Measurements from ENCODE around the gene FBN2. TPM values are rescaled to one million over a fixed set of nuclear protein-coding genes. Genes with fewer than 3 reads are reported as not detected.

The FBN2 gene
- total and polyA plus RNA-seq, 11 donors, result 7.4 to 28.0 (median 9.7) TPM

DNA sequence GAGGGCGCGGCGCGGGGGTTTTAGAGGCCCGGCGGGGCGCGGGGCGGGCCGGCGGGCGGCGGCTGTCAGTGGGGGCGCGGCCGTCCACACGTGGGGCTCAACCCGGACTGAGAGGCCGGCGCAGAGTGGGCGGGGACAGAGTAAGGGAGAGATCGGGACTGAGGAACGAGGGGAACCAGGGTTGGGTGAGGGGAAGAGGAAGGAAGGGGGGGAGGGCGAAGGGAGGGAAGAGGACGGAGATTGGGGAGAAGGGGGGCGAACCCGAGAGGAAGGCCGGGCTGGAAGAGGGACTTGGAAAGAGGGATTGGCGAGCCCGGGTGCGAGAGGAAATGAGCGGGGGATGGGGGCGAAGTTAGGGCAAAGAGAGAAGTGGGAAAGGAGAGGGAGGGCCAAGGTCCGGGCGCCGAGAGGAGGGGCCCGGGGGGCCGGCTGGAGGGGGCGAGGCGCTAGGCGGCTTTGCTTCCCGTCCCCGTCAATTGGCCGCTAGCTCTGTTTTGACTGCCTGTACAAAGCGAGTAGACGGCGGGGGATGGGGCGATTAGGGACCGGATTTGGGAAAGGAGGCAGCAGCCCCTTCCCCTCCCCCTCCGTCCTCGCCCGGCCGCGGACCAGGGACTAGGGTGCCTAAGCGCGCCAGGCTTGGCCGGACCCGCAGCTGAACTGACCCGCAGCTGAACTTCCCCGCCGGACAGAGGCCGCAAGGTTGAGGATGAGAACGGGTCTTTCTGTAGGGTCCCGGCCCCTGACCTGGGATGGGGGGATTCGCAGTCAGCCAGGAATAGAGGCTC is 399 bp upstream of the FBN2 start:
- intact Hi-C loops (cut with DNase I), result loop anchor here in 2 of 10 donors (5.0 to 10.0 kb wide), 2 partner anchors 304 to 306 kb away; no protein-coding TSS in a partner anchor
- peaks cover 0 to 27% (median 5%) of the 10 kb centered on the region in 12 donors for H3K4me1 ChIP-seq
- peaks cover 0 to 6% (median 0%) of the 10 kb centered on the region in 12 donors for H3K9me3 ChIP-seq
- ATAC-seq (peak; percentile 77 to 90 (median 88)), DNase-seq (peak; percentile 75 to 87 (median 83))
- TF ChIP-seq, protein P1, sequence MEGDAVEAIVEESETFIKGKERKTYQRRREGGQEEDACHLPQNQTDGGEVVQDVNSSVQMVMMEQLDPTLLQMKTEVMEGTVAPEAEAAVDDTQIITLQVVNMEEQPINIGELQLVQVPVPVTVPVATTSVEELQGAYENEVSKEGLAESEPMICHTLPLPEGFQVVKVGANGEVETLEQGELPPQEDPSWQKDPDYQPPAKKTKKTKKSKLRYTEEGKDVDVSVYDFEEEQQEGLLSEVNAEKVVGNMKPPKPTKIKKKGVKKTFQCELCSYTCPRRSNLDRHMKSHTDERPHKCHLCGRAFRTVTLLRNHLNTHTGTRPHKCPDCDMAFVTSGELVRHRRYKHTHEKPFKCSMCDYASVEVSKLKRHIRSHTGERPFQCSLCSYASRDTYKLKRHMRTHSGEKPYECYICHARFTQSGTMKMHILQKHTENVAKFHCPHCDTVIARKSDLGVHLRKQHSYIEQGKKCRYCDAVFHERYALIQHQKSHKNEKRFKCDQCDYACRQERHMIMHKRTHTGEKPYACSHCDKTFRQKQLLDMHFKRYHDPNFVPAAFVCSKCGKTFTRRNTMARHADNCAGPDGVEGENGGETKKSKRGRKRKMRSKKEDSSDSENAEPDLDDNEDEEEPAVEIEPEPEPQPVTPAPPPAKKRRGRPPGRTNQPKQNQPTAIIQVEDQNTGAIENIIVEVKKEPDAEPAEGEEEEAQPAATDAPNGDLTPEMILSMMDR (IDR thresholded peaks at IDR 0.05), result no peak
- no peak for TF ChIP-seq POLR2A (IDR thresholded peaks at IDR 0.05)
- H3K27me3 ChIP-seq, result peaks cover 0 to 47% (median 26%) of the 10 kb centered on the region in 9 donors
- H3K27ac ChIP-seq, result peak overlapping the region in 10 of 12 donors; percentile 26 to 86 (median 66)
- WGBS, 4 donors, result 0 to 1% (median 1%) methylated on average over 57 to 65 of the region's 65 CpGs
- H3K4me3 ChIP-seq, result peak overlapping the region; percentile 32 to 68 (median 60)
- no peaks in the 10 kb centered on the region for H3K36me3 ChIP-seq

DNA sequence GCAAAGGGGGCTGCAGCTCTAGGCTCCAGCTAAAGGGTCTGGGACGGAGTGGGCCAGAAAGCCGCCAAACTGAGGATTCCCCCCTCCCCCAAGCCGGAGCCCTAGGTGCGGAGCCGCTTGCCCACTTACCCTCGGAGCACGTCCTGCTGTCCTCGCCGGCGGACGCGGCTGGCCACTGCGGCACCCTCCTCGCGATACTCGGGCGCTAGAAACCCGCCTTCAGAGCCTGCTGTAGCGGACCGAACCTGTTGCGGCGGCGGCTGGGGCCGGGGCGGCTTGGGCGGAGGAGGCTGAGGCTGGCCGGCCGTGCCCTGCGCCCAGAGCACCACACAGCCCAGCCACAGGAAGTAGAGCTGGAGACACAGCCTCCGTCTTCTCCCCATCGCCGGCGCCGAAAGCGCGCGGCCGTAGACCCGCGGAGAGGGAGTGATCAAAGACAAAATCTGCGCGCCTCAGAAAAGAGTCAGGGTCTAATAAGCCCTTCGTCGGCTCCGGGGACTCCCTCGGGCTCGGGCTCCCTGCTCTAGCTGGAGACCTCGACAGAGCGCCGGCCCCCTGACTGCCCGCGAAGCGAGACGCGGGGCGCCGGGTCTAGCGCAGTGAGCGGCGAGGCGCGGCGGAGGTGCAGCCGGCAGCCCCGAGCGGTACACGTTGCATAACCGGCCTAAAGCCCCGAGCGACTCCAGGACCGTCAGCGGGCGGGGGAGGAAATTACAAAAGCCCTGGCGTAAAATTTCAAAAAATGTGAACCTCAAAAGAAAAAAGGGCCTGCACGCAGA is 635 bp downstream of the FBN2 start:
- peak in 3 of 4 donors; percentile 36 to 69 (median 66) for ATAC-seq
- whole genome bisulfite sequencing, 4 donors, result 0 to 1% (median 0%) methylated on average over 47 to 75 of the region's 75 CpGs
- TF ChIP-seq POLR2A (IDR thresholded peaks at IDR 0.05), result no peak
- TF ChIP-seq, protein P1 (IDR thresholded peaks at IDR 0.05), result no peak
- H3K9me3 ChIP-seq, result no peaks in the 10 kb centered on the region
- intact Hi-C loops (cut with DNase I), result loop anchor here in 2 of 10 donors (5.0 to 10.0 kb wide), 2 partner anchors 305 to 307 kb away; no protein-coding TSS in a partner anchor
- H3K36me3 ChIP-seq, result no peaks in the 10 kb centered on the region
- peaks cover 0 to 35% (median 5%) of the 10 kb centered on the region in 12 donors for H3K4me1 ChIP-seq
- DNase-seq, result peak; percentile 22 to 71 (median 32)
- peak overlapping the region; percentile 32 to 68 (median 60) for H3K4me3 ChIP-seq
- H3K27me3 ChIP-seq, result peaks cover 0 to 47% (median 26%) of the 10 kb centered on the region in 9 donors
- peak overlapping the region in 11 of 12 donors; percentile 21 to 86 (median 61) for H3K27ac ChIP-seq

DNA sequence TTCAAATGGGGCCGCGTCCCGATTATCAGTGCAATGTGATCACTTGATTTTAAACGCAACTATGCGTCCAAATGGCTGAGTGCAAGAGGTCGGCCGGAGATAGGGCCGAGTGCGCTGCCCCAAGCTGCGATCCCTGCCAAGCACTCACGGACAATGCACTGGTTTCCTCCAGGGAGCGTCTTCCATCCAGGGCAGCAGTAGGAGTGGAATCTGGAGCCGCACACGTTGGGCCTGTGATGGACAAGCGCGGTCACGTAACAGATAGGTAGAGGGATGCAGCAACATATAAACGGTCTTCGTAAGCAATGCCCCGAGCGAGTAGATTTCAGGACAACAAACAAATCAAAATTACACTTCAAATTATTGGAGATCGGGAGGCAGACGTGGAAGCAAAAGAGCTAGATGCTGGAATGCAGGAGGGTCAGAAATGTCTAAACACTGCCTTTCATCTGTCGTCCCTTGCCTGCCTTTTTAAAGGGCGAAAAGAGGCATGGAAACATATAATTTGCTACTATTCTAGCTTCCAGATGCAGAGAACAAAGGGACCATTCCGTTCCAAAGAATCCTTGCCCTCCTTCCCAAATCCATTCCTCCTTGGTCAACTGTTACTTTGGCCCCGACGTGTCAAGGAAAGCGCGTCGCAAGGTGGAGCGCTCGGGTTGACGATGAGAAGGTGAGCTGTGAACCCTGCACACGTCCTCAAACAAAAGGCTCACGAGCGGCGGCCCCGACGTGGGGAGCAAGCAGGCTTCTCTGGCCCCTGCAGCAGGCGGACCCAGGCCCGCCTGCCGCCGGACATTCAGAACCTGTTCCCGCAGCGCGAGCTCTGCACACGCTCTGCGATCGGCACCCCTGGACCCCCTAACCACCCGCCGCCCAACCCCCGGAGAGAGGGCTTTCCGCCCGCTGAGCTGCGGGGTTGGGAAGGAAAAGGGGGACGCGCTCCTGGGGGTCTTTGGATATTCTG is 1.5 kb downstream of the FBN2 start:
- TF ChIP-seq, protein P1 (IDR thresholded peaks at IDR 0.05), result no peak
- no peak for TF ChIP-seq POLR2A (IDR thresholded peaks at IDR 0.05)
- Histone ChIP-seq H3K9me3 (no peaks in the 10 kb centered on the region), H3K27ac (peak overlapping the region in 7 of 12 donors; percentile 50 to 86 (median 67)), H3K27me3 (peaks cover 0 to 47% (median 26%) of the 10 kb centered on the region in 9 donors), H3K36me3 (no peaks in the 10 kb centered on the region), H3K4me3 (peak overlapping the region; percentile 32 to 68 (median 60)), H3K4me1 (peaks cover 0 to 36% (median 5%) of the 10 kb centered on the region in 12 donors)
- intact Hi-C loops (cut with DNase I), result loop anchor here in 2 of 10 donors (5.0 to 10.0 kb wide), 2 partner anchors 306 to 308 kb away; no protein-coding TSS in a partner anchor
- ATAC-seq (peak in 1 of 4 donors; percentile 13), DNase-seq (peak in 1 of 5 donors; percentile 41)
- 19 to 26% (median 20%) methylated on average over 46 to 58 of the region's 58 CpGs for WGBS, 4 donors

Measured in heart left ventricle (tissue), 16 donors.